Chondrocyte (in vitro differentiated cells): Measurements from ENCODE around the gene ARHGAP32. TPM values are rescaled to one million over a fixed set of nuclear protein-coding genes. Genes with fewer than 3 reads are reported as not detected.

ENCODE experiments used
- DNase-seq: peaks from one replicate; pipeline ENCODE4 v3.0.0; 2021; ENCODE audit warnings: mixed read lengths, low spot score
- H3K27ac Mint-ChIP-seq: one replicate; pipeline ENCODE4 v1.8.0; 2021; ENCODE audit warnings: mild to moderate bottlenecking, moderate library complexity, mixed read lengths; ENCODE audit not compliant: unreplicated experiment
- H3K27me3 Mint-ChIP-seq: 2 replicates; pipeline ENCODE4 v1.8.0; 2021; ENCODE audit warnings: low read depth, mixed read lengths
- H3K36me3 Mint-ChIP-seq: 2 replicates; pipeline ENCODE4 v1.8.0; 2021; ENCODE audit warnings: low read depth, mixed read lengths
- H3K4me1 Mint-ChIP-seq: 2 replicates; pipeline ENCODE4 v1.8.0; 2021; ENCODE audit warnings: low read depth, mild to moderate bottlenecking, mixed read lengths
- H3K4me3 Mint-ChIP-seq: one replicate; pipeline ENCODE4 v1.8.0; 2021; ENCODE audit warnings: mild to moderate bottlenecking, moderate library complexity, mixed read lengths; ENCODE audit not compliant: unreplicated experiment
- H3K9me3 Mint-ChIP-seq: 2 replicates; pipeline ENCODE4 v1.8.0; 2021; ENCODE audit warnings: low read depth, mixed read lengths
- total RNA-seq: library from RNA; stranded (reverse); gene quantifications from 3 replicates; pipeline ENCODE4 v1.2.1, GENCODE V29; 2021
- TF ChIP-seq, protein P1 (sequence below): fragments of 200-600 bp; sonication (generic); IDR thresholded peaks from 2 replicates; pipeline ENCODE4 v1.5.0; 2021; ENCODE audit warnings: antibody characterized with exemption, mild to moderate bottlenecking, moderate library complexity

ARHGAP32 gene
- total RNA-seq, 1 donor from 2014 or later = 15.8 TPM

DNA sequence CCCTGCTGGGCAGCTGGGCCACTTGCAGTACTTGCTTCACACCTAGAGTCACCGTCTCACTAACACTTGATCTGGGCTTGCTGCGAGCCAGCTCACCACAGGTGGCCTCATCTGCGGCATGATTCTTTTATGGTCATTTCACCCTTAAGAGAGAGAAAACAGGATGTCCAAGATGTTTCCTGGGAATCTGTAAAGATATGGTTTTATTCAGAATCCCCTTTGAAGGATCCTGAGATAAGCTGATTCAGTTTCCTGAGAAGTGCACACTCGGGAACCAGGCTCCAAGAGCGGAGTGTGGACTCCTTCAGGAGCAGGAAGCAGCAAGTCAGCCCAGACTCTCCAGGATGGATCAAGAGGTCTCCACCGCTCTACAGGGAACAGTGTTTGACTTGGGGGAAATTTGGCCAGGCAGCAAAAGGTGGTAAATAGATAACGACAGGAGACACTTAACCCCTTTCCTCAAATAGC is 227.6 kb downstream of the ARHGAP32 start:
- peaks cover 6% of the 10 kb centered on the region for H3K36me3 Mint-ChIP-seq
- no peaks in the 10 kb centered on the region for H3K9me3 Mint-ChIP-seq
- H3K27ac Mint-ChIP-seq = no peak overlapping the region
- no peak for DNase-seq
- H3K4me1 Mint-ChIP-seq = no peaks in the 10 kb centered on the region
- H3K27me3 Mint-ChIP-seq = no peaks in the 10 kb centered on the region
- no peak overlapping the region for H3K4me3 Mint-ChIP-seq
- TF ChIP-seq, protein P1, sequence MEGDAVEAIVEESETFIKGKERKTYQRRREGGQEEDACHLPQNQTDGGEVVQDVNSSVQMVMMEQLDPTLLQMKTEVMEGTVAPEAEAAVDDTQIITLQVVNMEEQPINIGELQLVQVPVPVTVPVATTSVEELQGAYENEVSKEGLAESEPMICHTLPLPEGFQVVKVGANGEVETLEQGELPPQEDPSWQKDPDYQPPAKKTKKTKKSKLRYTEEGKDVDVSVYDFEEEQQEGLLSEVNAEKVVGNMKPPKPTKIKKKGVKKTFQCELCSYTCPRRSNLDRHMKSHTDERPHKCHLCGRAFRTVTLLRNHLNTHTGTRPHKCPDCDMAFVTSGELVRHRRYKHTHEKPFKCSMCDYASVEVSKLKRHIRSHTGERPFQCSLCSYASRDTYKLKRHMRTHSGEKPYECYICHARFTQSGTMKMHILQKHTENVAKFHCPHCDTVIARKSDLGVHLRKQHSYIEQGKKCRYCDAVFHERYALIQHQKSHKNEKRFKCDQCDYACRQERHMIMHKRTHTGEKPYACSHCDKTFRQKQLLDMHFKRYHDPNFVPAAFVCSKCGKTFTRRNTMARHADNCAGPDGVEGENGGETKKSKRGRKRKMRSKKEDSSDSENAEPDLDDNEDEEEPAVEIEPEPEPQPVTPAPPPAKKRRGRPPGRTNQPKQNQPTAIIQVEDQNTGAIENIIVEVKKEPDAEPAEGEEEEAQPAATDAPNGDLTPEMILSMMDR = no peak

DNA sequence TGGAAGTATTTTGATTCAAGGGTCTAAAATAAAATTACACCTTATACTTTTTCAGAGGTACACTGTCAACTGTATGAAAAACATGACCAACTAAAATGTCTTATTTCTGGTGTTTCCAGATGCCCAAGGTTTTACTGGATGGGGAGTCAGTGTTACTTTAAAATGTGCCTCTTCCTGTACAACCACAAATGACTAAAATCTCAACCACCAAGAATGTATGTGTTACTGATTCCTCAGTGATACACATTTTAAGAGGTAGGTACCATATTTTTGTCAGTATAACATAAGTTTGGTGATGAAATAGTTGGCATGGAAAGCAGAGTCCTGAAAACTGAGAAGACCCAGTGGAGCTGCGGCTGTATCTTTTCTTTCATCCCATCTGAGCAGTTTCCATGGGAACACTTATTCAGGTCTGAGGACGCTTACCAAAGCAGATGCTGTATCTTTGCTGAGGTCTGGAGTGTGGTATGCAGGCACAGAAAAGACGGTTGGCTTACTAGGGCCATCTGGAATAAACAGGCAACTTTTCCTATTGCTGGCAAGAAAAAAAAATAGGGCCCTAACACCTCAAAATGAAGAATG is 228.3 kb downstream of the ARHGAP32 start:
- no peak overlapping the region for H3K27ac Mint-ChIP-seq
- no peak overlapping the region for H3K4me3 Mint-ChIP-seq
- H3K9me3 Mint-ChIP-seq = no peaks in the 10 kb centered on the region
- H3K27me3 Mint-ChIP-seq = no peaks in the 10 kb centered on the region
- peaks cover 4% of the 10 kb centered on the region for H3K36me3 Mint-ChIP-seq
- H3K4me1 Mint-ChIP-seq = no peaks in the 10 kb centered on the region
- DNase-seq = no peak
- TF ChIP-seq, protein P1 = no peak

DNA sequence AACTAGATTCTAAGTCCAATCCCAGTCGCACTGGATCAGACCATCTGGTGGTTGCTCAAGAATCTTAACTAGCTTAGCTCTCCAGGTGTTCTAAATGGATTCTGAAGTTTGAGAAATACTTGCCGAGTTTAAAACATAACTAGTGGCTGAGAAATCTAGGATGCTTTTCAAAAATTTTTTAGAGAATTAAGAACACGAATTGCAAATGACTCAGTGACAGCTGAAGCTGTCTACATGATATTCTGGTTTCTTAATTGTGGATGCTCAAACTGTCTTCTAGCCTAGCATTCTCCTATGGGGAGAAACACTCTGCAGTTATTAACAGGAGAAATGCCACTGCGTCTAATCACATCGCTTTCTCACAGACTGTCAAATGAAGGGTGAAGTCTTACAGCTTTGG is 229.2 kb downstream of the ARHGAP32 start:
- no peaks in the 10 kb centered on the region for H3K4me1 Mint-ChIP-seq

DNA sequence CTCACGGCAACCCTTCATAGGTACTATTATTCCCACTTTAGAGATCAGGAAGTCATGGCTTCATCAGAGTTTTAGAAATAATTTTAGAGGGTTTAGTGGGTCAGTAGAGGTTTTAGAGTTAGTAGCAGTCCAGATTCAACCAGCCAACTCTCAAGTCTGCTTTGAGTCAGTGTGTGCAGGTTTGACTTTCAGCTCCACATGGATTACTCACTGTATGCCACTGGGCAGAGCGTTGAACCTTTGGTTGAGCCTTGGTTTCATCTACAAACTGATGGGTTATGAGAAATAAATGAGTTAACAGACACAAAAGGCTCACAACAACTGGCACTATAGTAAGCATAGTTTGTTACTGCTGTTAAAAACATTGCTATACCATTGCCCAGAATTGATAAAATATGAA is 230.5 kb downstream of the ARHGAP32 start:
- peaks cover under 1% of the 10 kb centered on the region for H3K4me1 Mint-ChIP-seq
- no peaks in the 10 kb centered on the region for H3K9me3 Mint-ChIP-seq
- TF ChIP-seq, protein P1 = no peak
- H3K36me3 Mint-ChIP-seq = peaks cover 4% of the 10 kb centered on the region
- no peaks in the 10 kb centered on the region for H3K27me3 Mint-ChIP-seq
- no peak overlapping the region for H3K27ac Mint-ChIP-seq
- H3K4me3 Mint-ChIP-seq = no peak overlapping the region
- DNase-seq = no peak

More for the DNA sequence above, 229.2 kb downstream of the ARHGAP32 start:
- Mint-ChIP-seq H3K36me3 (peaks cover 4% of the 10 kb centered on the region), H3K27me3 (no peaks in the 10 kb centered on the region), H3K9me3 (no peaks in the 10 kb centered on the region), H3K27ac (no peak overlapping the region), H3K4me3 (no peak overlapping the region)
- TF ChIP-seq, protein P1 = no peak
- no peak for DNase-seq

DNA sequence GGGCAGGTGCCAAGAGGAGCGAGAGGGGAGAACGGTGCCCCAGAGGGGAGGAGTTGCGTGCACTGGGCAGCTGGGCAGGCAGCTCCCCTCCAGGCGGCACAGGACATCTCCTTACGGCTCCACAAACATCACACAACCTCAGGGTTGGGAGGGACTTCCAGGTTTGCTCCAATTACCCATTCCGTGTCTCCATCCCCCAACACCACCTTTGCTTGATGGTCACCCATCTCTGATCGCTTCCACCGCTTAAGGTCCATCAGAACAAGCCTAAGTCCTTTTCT is 235.0 kb downstream of the ARHGAP32 start:
- H3K36me3 Mint-ChIP-seq = no peaks in the 10 kb centered on the region
- no peak for DNase-seq
- H3K27me3 Mint-ChIP-seq = peaks cover 10% of the 10 kb centered on the region
- H3K4me3 Mint-ChIP-seq = no peak overlapping the region
- TF ChIP-seq, protein P1 = no peak
- no peak overlapping the region for H3K27ac Mint-ChIP-seq
- no peaks in the 10 kb centered on the region for H3K9me3 Mint-ChIP-seq
- H3K4me1 Mint-ChIP-seq = peaks cover 4% of the 10 kb centered on the region
